Activated CD8-positive, alpha-beta memory T cell treated with anti-CD3 and anti-CD28 coated beads, Interleukin-2, amount 50 U/mL, for 24 hours (primary cell): Measurements from ENCODE around the gene PCARE.
"Not testable (repeated sequence)": the region's sequence is repeated elsewhere in the genome, so short reads cannot be mapped to it uniquely, and the experiment has no call there.

Experiments used
- DNase-seq: peaks from one replicate; pipeline ENCODE4 v3.0.0-alpha.2; 2020; ENCODE audit errors: extremely low read depth

PCARE gene

GRCh38 chr2:29096969-29097368, 22.6 kb upstream of the PCARE start:
- DNase-seq: no peak

GRCh38 chr2:29090311-29090710, 16.0 kb upstream of the PCARE start:
- not testable (repeated sequence) for DNase-seq

- no peak for DNase-seq
Measured at GRCh38 chr2:29084554-29084953, 10.2 kb upstream of the PCARE start.

GRCh38 chr2:29082804-29083495, 8.6 kb upstream of the PCARE start:
- no peak for DNase-seq

- no peak for DNase-seq
Measured at GRCh38 chr2:29080886-29081743, 6.8 kb upstream of the PCARE start.

- DNase-seq: no peak
Measured at GRCh38 chr2:29079887-29080286, 5.6 kb upstream of the PCARE start.

GRCh38 chr2:29075894-29076705, 1.8 kb upstream of the PCARE start:
- no peak for DNase-seq

GRCh38 chr2:29073933-29074332, 390 bp downstream of the PCARE start:
- DNase-seq: no peak

- DNase-seq: no peak
Measured at GRCh38 chr2:29072971-29073725, 1.2 kb downstream of the PCARE start.

GRCh38 chr2:29072251-29072650, 2.1 kb downstream of the PCARE start:
- no peak for DNase-seq

GRCh38 chr2:29071032-29071975, 3.0 kb downstream of the PCARE start:
- DNase-seq: no peak

GRCh38 chr2:29070526-29070925, 3.8 kb downstream of the PCARE start:
- no peak for DNase-seq

- DNase-seq: no peak
Measured at GRCh38 chr2:29068513-29068912, 5.8 kb downstream of the PCARE start.

GRCh38 chr2:29066997-29067605, 7.2 kb downstream of the PCARE start:
- DNase-seq: no peak

- DNase-seq: no peak
Measured at GRCh38 chr2:29066271-29066860, 8.0 kb downstream of the PCARE start.

- DNase-seq: no peak
Measured at GRCh38 chr2:29065068-29065811, 9.1 kb downstream of the PCARE start.

- no peak for DNase-seq
Measured at GRCh38 chr2:29064746-29065067, 9.6 kb downstream of the PCARE start.

- DNase-seq: no peak
Measured at GRCh38 chr2:29064346-29064715, 10.0 kb downstream of the PCARE start.
